HL-60 (cell line): Measurements from ENCODE around the gene SELP.

ENCODE experiments used
- CTCF ChIP-seq: IDR thresholded peaks from one replicate; pipeline ENCODE4 v1.5.1; 2011; ENCODE audit warnings: low read length, control low read depth, inconsistent platforms; ENCODE audit not compliant: insufficient read depth
- GABPA ChIP-seq: IDR thresholded peaks from 2 replicates; pipeline ENCODE4 v1.6.1; 2012; ENCODE audit warnings: low read depth
- POLR2AphosphoS5 ChIP-seq: IDR thresholded peaks from 2 replicates; pipeline ENCODE4 v1.6.1; 2012; ENCODE audit warnings: low read depth
- REST ChIP-seq: IDR thresholded peaks from 2 replicates; pipeline ENCODE4 v1.6.1; 2012; ENCODE audit warnings: low read depth; ENCODE audit not compliant: insufficient replicate concordance
- SPI1 ChIP-seq: IDR thresholded peaks from 2 replicates; pipeline ENCODE4 v1.6.1; 2012; ENCODE audit warnings: low read depth, mild to moderate bottlenecking, borderline replicate concordance

GRCh38 chr1:169620565-169620964, 9.4 kb downstream of the SELP start:
- TF ChIP-seq CTCF (no peak), POLR2AphosphoS5 (no peak), REST (no peak), SPI1 (no peak), GABPA (no peak)
